ENCODE data around the gene UGT1A5.

DNA sequence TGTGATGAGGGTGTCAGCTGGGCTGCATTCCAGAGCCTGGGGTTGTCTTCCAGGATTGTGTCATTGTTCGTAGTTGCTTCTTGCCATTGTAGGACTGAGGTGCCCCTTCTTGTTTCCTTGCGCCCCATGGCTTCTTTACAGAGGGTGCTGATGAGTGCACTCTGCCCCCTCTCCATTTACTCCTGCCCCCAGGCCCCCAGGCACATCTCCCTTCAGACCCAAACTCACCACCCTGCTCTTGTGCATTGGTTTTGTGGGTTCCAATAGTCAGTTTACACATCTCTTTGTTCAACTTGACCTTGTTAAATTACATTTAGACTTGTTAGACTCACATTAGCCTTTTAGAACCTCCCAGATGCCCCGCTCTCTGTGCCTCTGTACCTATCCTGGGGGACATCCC lies 108.5 kb downstream of the UGT1A5 start:
- TF ChIP-seq, protein P1, sequence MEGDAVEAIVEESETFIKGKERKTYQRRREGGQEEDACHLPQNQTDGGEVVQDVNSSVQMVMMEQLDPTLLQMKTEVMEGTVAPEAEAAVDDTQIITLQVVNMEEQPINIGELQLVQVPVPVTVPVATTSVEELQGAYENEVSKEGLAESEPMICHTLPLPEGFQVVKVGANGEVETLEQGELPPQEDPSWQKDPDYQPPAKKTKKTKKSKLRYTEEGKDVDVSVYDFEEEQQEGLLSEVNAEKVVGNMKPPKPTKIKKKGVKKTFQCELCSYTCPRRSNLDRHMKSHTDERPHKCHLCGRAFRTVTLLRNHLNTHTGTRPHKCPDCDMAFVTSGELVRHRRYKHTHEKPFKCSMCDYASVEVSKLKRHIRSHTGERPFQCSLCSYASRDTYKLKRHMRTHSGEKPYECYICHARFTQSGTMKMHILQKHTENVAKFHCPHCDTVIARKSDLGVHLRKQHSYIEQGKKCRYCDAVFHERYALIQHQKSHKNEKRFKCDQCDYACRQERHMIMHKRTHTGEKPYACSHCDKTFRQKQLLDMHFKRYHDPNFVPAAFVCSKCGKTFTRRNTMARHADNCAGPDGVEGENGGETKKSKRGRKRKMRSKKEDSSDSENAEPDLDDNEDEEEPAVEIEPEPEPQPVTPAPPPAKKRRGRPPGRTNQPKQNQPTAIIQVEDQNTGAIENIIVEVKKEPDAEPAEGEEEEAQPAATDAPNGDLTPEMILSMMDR (optimal IDR thresholded peaks at IDR 0.05 in 1 of 3, IDR thresholded peaks at IDR 0.05 in 1 of 3, conservative IDR thresholded peaks at IDR 0.05 in 1 of 3; ENCODE audit: extremely low read depth in 1 of 3, insufficient read depth in 2 of 3, low read length in 3 of 3), result no peak
- no peak for TF ChIP-seq EZH2 (IDR thresholded peaks at IDR 0.05; ENCODE audit: low read length)

All from keratinocyte (primary cell).